Kidney capillary endothelial cell (primary cell): ENCODE results near the gene RARRES2.
"Not testable (repeated sequence)": the region's sequence is repeated elsewhere in the genome, so short reads cannot be mapped to it uniquely, and the experiment has no call there.

Experiments used
- DNase-seq: peaks from one replicate; pipeline ENCODE4 v3.0.0-alpha.2; 2018; ENCODE audit warnings: low spot score

Gene RARRES2

DNA sequence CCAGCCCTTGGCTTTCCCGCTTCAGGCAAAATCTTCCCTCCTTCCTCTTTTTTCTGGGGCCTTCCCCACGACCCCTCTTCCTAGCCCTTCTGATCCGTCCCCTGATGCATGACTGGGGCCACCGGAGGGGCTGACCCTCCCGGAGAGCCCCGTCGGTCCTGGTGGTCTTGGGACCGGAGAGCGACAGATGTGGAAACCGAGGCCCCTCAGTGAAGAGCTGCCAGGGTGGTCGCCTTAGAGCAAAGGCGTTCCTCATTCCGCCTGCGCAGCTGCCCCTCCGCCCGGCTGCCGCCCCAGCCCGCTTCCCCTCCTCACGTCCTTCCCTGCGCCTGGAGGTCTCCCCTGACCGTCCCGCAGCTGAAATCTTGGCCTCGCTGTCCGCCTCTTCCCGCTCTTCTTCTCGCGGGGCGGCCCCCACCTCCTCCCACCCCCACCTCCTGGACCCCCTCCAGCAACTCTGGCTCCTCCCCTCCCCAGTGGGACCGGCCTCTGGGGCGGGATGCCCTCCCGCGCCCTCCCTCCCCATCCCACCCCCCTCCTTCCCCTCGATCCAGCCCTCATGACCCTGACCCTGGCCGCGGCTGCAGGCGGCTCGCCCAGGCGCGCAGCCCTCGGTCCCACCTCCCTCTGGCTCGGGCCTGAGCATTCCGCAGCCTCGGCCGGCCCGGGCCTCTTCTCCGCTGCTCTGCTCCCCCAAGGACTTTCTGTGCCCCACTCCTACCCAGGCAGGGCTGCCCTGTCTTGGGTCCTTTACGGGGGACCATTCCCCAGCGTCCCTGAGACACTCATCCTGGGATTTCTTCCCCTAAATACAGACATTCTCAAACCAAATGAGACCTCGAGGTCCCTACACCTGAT is at the start of gene RARRES2:
Gene RARRES2, minus strand, starts transcription at position 367 of the 858 bp plus-strand sequence. CDS start 1,020 bp downstream, outside the sequence.
- no peak for DNase-seq

DNA sequence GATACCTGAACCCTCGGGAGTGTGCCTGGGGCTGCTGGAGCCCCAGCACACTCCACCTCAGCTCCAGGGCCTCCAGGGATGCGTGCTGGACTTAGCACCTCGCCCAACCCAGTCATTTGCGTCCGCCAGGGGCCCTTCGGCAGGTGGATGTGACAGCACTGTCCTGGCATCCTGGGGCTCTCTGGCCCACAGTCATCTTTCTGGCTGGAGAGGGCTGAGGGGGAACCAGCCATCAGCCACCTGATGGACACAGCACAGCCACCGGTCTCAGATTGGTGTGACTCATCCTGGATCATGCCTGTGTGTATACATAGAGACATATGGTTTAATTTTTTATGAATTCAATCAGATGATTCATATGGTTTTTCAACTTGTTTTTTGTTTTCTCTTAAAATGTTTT is 48.8 kb upstream of the RARRES2 start:
- DNase-seq: no peak

DNA sequence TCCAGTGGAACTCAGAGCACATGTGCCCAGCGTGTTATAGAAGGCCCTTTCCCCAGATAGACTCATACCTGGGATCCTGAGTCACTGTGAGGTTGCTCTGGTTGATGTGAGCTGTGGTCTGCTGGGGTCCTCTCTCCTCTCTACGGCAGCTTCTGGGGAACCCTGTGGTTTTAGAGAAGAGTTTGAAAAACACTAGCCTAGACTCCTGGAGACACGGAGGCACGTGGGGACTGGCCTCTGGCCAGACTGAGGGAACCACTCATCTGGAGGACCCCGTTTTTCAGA is 48.0 kb upstream of the RARRES2 start:
- no peak for DNase-seq

DNA sequence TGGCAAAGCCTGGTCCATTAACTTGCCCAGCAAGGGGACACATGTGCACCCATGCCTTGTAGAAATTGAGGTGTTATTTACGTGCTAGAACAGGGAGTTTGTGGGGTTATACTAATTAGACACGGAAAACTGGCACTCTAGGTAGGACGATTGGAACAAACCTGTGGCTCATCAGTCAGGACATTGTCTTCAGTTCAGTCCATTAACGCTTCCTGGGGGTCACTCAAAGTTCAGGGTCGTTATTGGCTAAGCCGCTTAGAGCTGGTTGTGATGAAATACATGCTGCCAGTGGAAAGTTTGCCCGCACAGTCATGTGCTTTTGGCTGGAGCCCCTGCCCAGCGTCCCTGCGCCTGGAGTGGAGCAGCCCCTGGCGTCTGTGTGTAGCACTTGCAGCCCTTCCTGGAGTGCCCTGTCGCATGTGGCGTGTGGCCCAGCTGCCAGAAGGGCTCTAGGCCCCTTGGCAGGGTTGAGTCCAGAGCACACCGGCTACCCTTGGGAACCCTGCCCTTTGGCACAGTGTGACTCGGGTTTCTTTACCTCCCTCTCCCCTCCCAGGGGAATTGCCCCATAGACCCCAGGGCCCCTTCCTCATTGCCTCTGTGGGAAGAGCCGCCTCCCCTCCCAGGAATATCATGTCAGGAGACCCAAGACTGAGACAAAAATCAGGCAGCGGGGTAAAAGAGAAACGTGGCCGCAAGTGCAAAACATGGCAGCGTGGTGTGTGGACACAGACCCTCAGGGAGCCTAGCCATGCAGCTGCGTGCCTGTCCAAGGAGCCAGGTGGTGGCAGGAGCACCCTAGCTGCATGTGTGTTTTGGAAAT is 47.5 kb upstream of the RARRES2 start:
- no peak for DNase-seq

DNA sequence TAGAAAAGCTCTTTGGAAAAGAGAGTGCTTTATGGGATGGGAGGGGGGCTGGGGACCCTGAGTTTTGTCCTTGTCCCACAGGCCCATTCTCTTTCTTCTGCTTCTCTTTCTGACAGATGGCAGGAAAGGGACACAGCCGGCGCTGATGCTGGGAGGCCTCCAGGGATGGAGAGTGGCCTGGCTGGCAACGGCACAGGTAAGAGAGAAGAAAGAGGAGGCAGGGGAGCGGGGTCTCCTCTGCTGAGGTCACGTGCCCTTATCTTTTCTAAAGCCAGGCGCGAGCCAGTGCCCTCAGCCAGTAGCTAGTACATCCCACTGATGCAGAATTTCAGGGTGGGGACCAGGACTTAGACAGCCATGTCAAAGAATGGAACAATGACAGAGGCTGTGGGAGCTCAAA is 46.9 kb upstream of the RARRES2 start:
- no peak for DNase-seq

DNA sequence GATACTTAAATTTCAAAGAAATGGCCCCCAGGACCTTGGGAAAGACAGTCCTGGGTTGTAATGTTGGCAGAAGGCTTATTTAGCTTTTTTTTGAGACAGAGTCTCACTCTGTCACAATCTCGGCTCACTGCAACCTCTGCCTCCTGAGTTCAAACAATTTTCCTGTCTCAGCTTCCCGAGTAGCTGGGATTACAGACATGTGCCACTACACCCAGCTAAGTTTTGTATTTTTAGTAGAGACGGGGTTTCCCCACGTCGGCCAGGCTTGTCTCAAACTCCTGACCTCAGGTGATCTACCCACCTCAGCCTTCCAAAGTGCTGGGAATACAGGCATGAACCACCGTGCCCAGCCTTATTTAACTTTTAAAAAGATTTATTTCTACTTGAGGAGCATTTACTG is 44.5 kb upstream of the RARRES2 start:
- not testable (repeated sequence) for DNase-seq

DNA sequence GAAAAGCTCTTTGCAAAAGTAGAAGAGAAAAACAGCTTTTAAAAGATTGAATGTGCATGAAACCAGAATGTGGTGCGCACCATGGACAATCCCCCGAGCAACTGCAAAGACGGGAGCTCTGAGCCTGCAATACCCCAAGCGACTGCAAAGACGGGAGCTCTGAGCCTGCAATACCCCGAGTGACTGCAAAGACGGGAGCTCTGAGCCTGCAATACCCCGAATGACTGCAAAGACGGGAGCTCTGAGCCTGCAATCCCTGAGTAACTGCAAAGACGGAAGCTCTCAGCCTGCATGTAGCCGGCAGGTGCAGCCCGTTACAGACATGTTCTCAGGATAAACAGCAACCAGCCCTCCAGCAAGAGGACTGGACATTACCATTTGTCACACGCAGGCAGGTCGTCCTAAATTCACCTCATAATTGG is 43.9 kb upstream of the RARRES2 start:
- DNase-seq: no peak

DNA sequence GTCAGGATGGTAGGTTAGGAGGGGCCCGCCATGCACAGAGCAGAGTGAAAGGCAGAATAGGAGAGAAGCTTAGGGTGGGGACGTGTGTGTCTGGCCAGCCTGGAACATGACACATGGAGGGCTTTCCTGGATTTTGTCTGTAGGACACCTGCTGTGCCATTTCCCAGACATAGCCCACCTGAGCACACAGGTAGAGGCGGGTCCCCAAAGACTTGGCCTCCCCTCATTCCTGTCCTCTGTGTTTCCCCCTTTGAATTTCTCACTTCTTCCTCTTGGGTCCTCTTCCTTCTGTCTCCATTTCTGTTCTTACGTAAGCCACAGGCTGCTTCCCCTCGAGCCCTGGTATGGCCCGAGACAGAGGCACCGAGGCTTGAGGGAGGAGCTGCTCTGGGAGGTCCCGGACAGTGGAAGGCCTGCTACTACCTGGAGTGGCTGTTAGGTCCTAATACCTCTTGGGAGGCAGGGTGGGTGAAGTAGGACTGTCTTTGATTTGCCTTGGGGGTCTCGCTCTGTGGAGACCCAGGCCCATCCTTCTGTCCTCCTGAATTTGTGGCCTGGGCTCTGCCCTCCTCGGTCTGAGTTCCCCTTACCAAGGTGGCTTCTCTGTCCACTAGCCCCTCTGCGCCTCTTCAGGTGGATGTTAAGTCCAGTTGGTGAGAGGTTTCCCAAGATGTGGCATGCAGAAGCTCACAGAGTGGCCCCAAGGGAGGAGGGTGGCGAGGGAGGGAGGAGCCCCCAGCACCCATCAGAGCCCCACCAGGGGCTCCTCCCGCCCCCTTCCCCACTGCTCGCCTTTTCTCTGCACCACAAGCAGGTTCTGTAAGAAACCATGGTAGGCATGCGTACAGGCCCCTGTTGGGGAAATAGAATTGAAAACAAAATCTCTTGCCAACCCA is 43.2 kb upstream of the RARRES2 start:
- DNase-seq: no peak

DNA sequence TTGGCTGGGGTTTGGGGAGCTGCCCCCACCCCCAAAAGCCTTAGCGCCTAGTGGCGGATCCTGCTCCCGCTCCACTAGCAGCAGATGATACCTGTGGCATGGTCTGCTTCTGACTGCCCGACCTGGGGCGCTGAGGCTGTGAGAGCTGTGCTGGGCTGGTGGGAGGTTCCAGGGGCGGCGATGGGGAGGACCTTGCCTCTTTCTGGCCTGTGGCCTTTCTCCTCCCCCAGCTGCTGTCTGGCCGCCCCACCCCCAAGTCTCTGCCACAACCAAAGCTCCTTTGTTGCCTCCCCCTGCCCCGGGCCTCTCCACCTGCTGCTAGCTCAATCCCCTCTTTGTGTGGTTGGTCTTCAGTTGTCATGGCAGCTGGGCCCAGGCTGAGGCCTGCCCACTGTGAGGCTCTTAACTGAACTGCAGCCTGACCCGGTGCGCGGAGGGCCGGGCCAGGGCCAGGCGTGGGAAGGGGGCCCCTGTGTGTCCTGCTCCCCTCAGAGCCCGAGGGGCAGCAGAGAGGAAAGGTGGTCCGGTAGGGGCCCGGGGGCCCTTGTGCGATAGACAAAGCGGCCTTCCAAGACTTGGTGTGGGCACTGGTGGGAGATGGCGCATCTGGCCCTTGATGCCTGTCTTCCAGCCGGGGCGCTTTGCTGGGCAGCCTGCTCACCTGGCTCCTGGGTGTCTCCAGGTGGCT is 42.4 kb upstream of the RARRES2 start:
- DNase-seq: no peak

DNA sequence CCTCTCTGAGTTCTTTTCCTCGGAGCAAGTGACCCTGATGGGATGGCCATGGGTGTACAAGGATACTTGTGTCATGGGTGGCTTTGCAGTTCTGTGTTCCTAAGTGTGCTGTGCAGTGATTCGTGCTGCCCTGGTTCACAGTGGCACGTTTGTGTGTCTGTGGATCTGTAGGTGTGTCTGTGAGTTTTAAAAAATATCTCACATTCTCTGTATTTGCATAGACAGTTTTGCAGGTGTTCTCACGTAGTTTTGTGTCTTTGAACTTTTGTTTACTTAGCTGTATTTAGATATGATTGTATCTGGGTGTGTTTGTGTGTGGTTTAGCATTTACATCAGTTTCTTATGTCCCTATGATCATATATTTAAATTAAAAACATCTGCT is 41.4 kb upstream of the RARRES2 start:
- no peak for DNase-seq

DNA sequence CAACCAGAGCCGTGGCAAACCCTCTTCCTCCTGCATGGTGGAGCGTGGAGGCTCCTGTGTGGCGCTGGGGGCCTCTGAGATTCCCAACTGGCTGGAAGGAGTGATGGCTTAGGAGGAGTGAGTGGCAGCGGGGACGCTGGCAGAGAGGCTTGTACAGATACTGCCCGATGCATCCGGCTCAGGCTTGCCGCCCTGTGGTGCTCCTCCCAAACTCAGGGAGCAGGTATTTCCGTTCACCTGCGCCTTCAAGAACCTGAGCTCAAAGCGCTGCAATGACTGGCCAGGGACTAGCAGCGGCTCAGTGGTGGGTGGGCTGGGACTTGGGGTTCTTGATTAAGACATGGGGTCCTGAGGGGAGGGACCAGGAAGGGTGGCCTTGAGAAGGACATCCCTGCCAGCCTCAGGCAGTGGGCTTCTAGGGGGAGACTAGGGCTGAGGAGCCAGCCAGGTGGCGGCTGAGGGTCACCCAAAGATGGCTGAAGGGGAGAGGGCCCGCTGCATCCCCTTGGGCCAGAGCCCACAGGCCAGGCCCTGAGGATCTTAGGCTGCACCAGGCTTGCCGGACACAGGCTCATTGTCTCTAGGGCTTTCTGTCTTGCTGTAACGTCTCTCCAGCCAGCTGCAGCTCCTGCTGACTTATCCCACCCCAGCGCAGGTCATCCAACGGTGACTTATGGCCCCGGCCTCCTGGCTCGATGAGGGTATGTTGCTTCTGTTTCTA is 40.9 kb upstream of the RARRES2 start:
- no peak for DNase-seq

DNA sequence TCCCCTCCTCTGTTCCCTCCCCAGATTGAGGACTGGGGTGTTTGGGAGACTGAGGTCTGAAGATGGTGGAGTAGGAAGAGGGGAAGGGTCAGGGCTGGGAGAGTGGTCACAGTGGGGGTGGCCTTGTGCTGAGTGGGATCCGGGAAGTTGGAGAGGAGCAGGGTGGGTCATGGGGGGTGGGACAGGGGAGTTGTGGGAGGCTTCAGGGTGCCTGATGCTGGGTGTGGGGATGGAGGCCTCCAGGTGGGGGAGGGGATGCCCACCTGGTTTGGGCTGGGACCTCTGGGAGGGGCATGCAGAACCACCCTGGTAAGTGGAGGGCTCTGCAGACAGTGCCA is 40.3 kb upstream of the RARRES2 start:
- no peak for DNase-seq

DNA sequence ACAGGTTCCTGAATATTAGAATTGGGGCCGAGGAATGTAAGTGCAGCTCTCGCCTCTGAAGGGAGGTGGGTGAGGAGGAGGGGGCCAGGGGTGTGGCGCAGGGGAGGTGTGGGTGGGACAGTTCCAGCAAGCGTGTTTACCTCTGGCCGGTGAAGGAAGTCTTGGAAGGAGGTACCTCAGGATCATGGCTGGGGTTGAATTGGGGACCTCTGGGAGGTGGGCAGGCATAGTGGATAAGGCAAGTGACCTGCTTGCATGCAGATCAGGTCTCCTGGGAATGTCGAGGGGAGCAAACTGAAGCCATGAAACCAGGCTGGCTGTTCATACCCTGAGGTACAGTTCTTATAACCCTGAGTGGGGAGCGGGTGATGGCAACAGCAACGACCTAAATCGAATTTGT is 39.7 kb upstream of the RARRES2 start:
- DNase-seq: no peak

DNA sequence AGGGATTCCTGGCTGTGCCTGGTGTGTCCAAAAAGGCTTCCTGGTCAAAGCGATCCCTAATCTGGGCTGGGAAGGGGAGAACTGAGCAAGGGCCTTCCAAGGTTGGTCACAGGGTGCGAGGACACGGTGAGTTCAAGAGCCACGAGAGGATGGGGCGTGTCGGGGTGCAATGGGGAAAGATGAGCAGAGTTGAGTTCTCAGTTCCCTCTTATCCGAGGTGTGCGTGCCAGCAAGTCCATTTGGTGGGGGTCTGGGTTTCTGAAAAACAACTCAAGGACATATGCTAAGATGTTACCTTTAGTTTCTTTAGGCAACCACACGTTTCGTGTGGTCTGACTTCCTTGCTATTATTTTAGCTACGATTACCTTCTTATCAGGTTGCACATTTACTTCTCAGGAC is 39.0 kb upstream of the RARRES2 start:
- no peak for DNase-seq

DNA sequence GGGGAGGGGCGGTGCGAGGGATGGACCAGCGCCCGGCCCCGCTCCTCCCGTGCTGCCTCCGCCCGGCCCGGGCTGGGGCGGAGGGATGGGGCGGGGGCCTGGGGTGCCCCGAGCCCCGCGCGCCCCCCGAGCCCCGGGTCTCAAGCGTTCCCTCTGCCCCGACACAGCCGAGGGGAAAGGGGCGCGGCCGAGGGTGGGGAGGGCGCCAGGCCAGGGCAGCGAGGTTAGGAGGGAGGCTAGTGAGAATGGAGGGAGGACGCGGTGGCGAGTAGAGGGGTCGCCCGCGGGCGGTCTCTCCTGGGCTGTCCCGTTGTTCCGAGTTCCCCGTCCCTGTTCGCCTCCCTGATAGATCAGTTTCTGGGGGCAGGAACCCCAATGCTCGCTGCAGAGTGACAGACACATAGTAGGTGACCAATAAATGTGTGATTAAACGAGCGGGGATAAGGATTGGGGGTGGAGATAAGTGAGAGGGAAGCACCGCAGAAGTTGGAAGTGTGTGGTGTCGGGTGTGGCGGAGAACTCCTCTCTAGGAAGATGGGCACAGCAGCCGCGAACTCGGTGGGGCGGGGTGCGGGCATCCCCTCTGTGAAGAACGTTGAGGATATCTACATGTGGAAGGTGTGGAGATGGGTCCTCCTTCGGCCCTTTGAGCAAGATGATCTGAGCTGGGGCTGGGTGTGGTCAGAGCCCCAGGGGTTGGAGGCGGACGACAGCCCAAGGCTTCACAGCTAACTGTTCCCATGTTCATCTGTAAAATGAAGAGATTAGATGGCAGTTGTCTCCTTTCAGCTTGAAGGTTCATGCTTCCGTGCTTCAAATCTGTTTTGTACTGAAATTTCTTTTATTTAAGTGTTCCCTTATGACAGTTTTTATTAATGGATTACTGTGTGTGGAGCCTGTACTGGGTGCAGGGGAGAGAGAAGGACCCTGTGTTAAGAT is 38.3 kb upstream of the RARRES2 start:
- DNase-seq: no peak

DNA sequence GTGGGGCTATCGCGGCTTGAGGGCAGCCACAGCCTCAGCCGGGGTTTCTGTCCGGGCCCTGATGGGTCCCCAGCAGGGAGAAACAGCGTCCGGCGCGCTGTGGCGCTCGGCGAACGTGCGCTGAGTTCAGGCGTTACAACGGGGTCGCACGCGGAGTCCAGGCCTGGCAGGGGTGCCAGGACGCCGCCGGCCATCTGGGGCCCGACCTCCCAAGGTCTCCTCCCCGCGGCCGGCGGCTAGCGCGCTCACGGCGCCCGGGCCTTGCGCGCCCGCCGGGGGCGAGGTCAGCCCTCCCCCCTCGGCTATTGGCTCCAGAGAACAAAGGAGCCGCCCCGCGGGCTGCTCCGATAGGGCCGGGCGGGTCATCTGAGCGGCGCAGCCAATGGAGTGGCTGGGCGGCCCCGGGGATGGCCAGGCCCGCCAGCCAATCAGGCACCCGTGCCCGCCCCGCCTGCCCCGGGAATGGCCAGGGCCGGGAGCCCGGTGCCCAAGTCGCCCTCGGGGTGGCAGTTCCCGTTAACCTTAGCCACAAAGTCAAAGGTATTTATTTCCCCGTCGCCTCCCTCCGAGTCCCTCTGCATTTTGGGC is 37.5 kb upstream of the RARRES2 start, which contains the start of gene ZNF775:
Gene ZNF775, plus strand, starts transcription at position 478 of the 588 bp plus-strand sequence. CDS start 9,141 bp downstream, outside the sequence.
- peak; percentile 94 for DNase-seq

DNA sequence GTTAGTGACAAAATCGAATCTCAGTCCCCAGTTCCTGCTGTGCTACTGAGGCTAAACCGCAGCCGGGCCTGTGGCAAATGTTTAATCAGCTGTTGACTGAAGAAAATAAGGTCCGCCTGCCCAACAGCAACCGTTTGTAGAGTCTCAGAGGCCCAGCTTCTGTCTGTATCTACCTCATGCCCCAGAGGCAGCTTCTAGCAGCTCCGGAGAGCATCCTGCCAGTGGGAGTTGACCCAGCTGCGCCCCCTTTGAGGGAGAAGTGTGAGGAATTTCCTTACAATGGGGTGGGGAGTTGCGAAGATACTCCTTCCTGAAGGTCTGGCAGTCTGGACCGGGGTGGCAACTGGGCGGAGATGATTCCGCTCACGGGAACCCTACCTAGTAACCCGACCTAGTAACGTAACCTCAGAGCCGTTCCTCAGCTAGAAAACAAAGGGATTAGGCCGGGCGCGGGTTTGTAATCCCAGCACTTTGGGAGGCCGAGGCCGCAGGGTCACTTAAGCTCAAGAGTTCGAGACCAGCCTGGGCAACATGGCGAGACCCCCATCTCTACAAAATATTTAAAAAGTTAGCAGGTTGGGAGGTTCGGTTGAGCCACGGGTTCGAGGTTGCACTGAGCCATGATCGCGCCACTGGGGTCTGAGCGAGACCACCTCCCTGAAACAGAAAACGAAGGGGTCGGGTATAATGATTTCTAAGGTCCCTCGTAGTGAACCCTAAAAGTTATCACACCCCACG is 36.9 kb upstream of the RARRES2 start:
- DNase-seq: peak; percentile 87

DNA sequence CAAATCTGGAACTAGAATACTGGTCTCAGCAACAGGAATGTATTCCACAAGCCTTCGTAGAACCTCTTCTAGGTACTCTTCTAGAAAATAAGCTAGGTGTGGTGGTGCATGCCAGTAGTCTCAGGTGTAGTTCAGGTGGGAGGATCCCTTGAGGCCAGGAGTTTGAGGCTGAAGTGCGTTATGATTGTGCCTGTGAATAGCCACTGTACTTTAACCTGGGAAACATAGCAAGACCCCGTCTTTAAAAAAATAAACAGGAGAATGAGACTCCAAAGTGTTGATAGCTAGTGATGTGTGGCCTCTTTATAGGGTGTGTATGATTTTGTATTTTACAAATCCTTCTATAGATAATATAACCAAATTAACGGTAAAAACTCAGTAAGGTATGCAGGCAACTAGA is 36.2 kb upstream of the RARRES2 start:
- no peak for DNase-seq

DNA sequence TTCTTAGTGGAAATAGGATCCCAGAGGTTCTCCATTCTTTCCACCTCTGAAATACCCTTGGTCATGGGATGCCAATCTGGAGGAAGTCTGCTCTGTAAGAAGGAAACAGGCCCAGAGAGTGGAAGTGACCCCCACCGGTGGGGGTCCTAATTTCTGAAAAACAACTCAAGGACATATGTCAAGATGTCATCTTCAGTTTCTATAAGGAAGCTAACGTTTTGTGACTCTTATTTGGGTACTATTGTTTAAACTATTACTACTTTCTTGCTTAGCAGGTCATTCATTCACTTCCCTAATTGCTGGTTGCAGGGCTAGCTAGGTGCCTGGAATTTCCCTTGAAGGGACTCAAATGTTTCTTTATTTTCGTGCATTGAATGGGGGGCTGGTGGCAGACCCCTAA is 35.8 kb upstream of the RARRES2 start:
- DNase-seq: peak; percentile 56
